ENCODE data around the gene C12orf42. TPM values are rescaled to one million over a fixed set of nuclear protein-coding genes. Genes with fewer than 3 reads are reported as not detected.
"Not testable (repeated sequence)": the region's sequence is repeated elsewhere in the genome, so short reads cannot be mapped to it uniquely, and the experiment has no call there.

The C12orf42 gene
- total and polyA plus RNA-seq, 4 donors, result 0.17 to 0.47 TPM; not detected in 2

- H3K27me3 ChIP-seq (ENCODE audit: control insufficient read depth, insufficient read depth, low read length), result no peaks in the 10 kb centered on the region
- H3K9me3 ChIP-seq (ENCODE audit: control insufficient read depth, insufficient read depth, low read length), result no peaks in the 10 kb centered on the region
- no peak overlapping the region for H3K4me3 ChIP-seq (ENCODE audit: low read depth, low read length)
- DNase-seq (ENCODE audit: low read depth in 4 of 6, low spot score in 6 of 6), result no peak
- no peaks in the 10 kb centered on the region for H3K4me1 ChIP-seq (ENCODE audit: control insufficient read depth, insufficient read depth, low read length)
- 100% methylated on average over 1 of the region's 2 CpGs for WGBS (ENCODE audit: insufficient coverage)
- no peak overlapping the region for H3K27ac ChIP-seq (ENCODE audit: low read depth, low read length)
- no peaks in the 10 kb centered on the region for H3K36me3 ChIP-seq (ENCODE audit: control insufficient read depth, insufficient read depth, low read length)
These were observed 63.8 kb downstream of the C12orf42 start for GRCh38 chr12:103431950-103432349.

DNA sequence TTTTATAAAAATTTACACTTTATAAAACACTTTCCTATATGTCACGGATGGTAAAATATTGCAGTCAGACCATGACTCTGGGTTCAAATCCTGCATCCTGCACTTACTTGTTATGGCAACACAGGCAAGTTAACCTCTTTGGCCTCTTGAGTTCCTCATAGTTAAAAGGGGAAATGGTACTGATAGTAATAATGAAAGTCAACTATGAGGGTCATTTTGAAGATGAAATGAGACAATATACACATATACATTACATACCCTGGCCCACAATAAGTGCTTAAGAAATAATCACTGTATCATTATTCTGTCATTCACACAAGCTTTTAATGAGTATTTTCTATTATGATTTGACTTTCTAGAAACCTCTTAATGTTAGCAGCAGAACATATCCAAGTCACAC lies 64.4 kb downstream of the C12orf42 start:
- DNase-seq (ENCODE audit: low read depth in 4 of 6, low spot score in 6 of 6), result no peak
- H3K4me3 ChIP-seq (ENCODE audit: low read depth, low read length), result no peak overlapping the region
- H3K9me3 ChIP-seq (ENCODE audit: control insufficient read depth, insufficient read depth, low read length), result no peaks in the 10 kb centered on the region
- no CpG with 5 or more reads among the region's 1 CpG for WGBS (ENCODE audit: insufficient coverage)
- H3K36me3 ChIP-seq (ENCODE audit: control insufficient read depth, insufficient read depth, low read length), result no peaks in the 10 kb centered on the region
- no peaks in the 10 kb centered on the region for H3K4me1 ChIP-seq (ENCODE audit: control insufficient read depth, insufficient read depth, low read length)
- H3K27me3 ChIP-seq (ENCODE audit: control insufficient read depth, insufficient read depth, low read length), result no peaks in the 10 kb centered on the region
- no peak overlapping the region for H3K27ac ChIP-seq (ENCODE audit: low read depth, low read length)

GRCh38 chr12:103425674-103426073 lies 70.1 kb downstream of the C12orf42 start:
- DNase-seq (ENCODE audit: low read depth in 4 of 6, low spot score in 6 of 6); H3K9me3 ChIP-seq (ENCODE audit: control insufficient read depth, insufficient read depth, low read length); H3K4me1 ChIP-seq (ENCODE audit: control insufficient read depth, insufficient read depth, low read length); H3K36me3 ChIP-seq (ENCODE audit: control insufficient read depth, insufficient read depth, low read length); H3K27me3 ChIP-seq (ENCODE audit: control insufficient read depth, insufficient read depth, low read length); H3K27ac ChIP-seq (ENCODE audit: low read depth, low read length); H3K4me3 ChIP-seq (ENCODE audit: low read depth, low read length): not testable (repeated sequence)
- no CpG with 5 or more reads among the region's 6 CpGs for WGBS (ENCODE audit: insufficient coverage)

DNA sequence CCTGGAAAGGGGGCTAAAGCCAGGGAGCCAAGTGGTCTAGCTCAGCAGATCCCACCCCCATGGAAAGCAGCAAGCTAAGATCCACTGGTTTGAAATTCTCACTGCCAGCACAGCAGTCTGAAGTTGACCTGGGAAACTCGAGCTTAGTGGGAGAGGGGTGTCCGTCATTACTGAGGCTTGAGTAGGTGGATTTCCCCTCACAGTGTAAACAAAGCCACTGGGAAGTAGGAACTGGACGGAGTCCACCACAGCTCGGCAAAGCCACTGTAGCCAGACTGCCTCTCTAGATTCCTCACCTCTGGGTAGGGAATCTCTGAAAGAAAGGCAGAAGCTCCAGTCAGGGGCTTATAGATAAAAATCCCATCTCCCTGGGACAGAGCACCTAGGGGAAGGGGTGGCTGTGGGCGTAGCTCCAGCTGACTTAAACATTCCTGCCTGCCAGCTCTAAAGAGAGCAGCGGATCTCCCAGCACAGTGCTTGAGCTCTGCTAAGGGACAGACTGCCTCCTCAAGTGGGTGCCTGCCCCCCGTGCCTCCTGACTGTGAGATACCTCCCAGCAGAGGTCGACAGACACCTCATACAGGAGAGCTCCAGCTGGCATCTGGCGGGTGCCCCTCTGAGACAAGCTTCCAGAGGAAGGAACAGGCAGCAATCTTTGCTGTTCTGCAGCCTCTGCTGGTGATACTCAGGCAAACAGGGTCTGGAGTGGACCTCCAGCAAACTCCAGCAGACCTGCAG lies 70.8 kb downstream of the C12orf42 start:
- H3K27me3 ChIP-seq (ENCODE audit: control insufficient read depth, insufficient read depth, low read length); H3K27ac ChIP-seq (ENCODE audit: low read depth, low read length); H3K9me3 ChIP-seq (ENCODE audit: control insufficient read depth, insufficient read depth, low read length); H3K4me1 ChIP-seq (ENCODE audit: control insufficient read depth, insufficient read depth, low read length); H3K36me3 ChIP-seq (ENCODE audit: control insufficient read depth, insufficient read depth, low read length); H3K4me3 ChIP-seq (ENCODE audit: low read depth, low read length); DNase-seq (ENCODE audit: low read depth in 4 of 6, low spot score in 6 of 6): not testable (repeated sequence)
- 88% methylated on average over 7 of the region's 9 CpGs for WGBS (ENCODE audit: insufficient coverage)

DNA sequence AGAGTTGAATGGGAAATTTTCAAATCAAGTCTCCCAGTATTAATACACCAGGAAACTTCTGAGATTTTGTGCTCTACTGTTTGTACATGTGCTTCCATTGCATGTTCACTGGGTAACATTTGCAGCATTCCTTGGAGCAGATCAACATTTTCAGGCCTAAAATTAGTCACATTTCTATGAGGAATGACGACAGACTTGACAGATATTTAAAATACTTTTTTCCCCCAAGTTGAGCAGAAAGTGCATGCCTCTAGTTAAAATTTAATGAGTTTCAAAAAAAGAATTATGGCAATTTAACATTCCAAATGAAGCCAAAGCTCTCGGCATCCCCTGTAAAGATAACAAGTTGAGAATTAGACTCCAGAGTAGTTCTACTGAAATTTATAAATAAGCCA lies 72.3 kb downstream of the C12orf42 start:
- Histone ChIP-seq H3K4me1 (ENCODE audit: control insufficient read depth, insufficient read depth, low read length) (peaks cover 4% of the 10 kb centered on the region), H3K4me3 (ENCODE audit: low read depth, low read length) (no peak overlapping the region), H3K9me3 (ENCODE audit: control insufficient read depth, insufficient read depth, low read length) (no peaks in the 10 kb centered on the region), H3K36me3 (ENCODE audit: control insufficient read depth, insufficient read depth, low read length) (no peaks in the 10 kb centered on the region), H3K27ac (ENCODE audit: low read depth, low read length) (no peak overlapping the region), H3K27me3 (ENCODE audit: control insufficient read depth, insufficient read depth, low read length) (no peaks in the 10 kb centered on the region)
- peak in 1 of 6 donors; percentile 72 for DNase-seq (ENCODE audit: low read depth in 4 of 6, low spot score in 6 of 6)
- WGBS (ENCODE audit: insufficient coverage), result no CpG with 5 or more reads among the region's 2 CpGs

DNA sequence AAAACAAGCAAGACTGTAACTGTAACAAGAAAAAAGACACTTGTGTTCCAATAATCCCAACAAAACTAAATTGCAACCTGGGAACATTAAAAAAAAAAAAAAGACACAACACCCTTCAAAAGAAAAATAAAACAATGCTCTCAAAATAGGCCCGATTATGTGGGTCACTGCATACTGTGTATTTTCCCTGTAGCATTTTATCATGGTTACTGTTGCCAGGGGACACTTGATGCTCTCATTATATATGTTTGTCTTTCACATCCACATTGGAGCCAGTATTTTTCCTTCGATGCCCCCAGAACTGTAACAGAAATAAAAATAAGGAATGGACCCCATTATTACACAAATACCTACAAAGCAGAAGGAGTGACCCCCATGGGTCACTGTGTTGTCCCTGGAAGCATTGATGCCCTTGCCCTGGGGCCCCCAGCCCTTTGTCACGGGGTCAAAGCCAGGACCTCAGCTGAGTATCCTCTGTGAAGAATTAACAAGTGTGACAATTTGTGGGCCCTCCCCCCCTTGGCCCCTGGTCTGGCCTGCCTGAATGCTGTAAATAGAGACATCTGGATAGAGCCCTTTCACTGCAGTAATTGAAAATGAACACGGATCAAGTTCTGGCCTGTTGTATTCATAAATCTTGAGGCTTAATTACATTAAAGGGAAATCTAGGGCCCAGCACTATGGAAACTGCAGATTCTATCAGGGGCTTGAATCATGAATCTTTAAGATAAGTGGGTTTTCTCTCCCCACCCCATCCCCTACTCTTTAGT lies 72.8 kb downstream of the C12orf42 start:
- Histone ChIP-seq H3K4me1 (ENCODE audit: control insufficient read depth, insufficient read depth, low read length) (peaks cover 4% of the 10 kb centered on the region), H3K27me3 (ENCODE audit: control insufficient read depth, insufficient read depth, low read length) (no peaks in the 10 kb centered on the region), H3K9me3 (ENCODE audit: control insufficient read depth, insufficient read depth, low read length) (no peaks in the 10 kb centered on the region), H3K4me3 (ENCODE audit: low read depth, low read length) (no peak overlapping the region), H3K36me3 (ENCODE audit: control insufficient read depth, insufficient read depth, low read length) (no peaks in the 10 kb centered on the region), H3K27ac (ENCODE audit: low read depth, low read length) (peak overlapping the region; percentile 3)
- DNase-seq (ENCODE audit: low read depth in 4 of 6, low spot score in 6 of 6), result peak in 2 of 6 donors; percentile 48 to 63
- WGBS (ENCODE audit: insufficient coverage), result 18% methylated on average over 2 of the region's 4 CpGs

DNA sequence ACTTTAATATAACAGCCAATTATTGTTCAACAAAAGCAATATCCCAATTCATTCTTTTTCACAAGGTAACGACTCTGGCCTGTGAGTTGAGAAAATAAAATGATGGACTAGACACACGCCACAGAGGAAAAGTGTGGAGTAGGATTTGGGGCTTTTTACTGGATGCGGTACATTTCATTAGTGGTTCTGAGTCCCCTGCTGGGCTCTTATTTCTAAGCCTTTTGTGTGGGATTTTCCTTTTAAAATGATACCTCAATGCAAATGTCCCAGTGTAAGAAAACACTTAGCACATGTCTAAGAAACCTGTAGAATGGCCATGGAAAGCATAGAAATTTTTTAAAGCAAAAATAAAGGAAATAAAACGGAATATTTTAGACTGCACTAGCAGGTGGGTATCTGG lies 73.4 kb downstream of the C12orf42 start:
- no CpG with 5 or more reads among the region's 4 CpGs for WGBS (ENCODE audit: insufficient coverage)
- peak in 2 of 6 donors; percentile 10 to 11 for DNase-seq (ENCODE audit: low read depth in 4 of 6, low spot score in 6 of 6)
- no peak overlapping the region for H3K27ac ChIP-seq (ENCODE audit: low read depth, low read length)
- no peaks in the 10 kb centered on the region for H3K9me3 ChIP-seq (ENCODE audit: control insufficient read depth, insufficient read depth, low read length)
- peaks cover 4% of the 10 kb centered on the region for H3K4me1 ChIP-seq (ENCODE audit: control insufficient read depth, insufficient read depth, low read length)
- no peaks in the 10 kb centered on the region for H3K36me3 ChIP-seq (ENCODE audit: control insufficient read depth, insufficient read depth, low read length)
- no peak overlapping the region for H3K4me3 ChIP-seq (ENCODE audit: low read depth, low read length)
- H3K27me3 ChIP-seq (ENCODE audit: control insufficient read depth, insufficient read depth, low read length), result no peaks in the 10 kb centered on the region

DNA sequence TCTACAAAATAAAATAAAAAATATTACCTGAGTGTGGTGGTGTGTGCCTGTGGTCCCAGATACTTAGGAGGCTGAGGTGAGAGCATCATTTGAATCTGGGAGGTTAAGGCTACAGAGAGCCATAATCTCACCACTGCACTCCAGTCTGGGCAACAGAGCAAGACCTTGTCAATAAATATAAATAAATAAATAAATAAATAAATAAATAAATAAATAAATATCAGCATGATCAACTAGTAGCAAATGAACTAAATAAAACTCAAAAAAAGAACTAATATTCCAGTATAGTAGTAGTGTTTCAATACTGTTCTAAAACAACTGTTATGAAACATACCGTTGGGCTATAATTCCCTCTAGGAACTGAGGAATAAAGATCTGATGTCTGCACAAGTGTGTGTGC lies 74.4 kb downstream of the C12orf42 start:
- no peak for DNase-seq (ENCODE audit: low read depth in 4 of 6, low spot score in 6 of 6)
- WGBS (ENCODE audit: insufficient coverage), result no CpG with 5 or more reads among the region's 1 CpG
- peaks cover 4% of the 10 kb centered on the region for H3K4me1 ChIP-seq (ENCODE audit: control insufficient read depth, insufficient read depth, low read length)
- no peaks in the 10 kb centered on the region for H3K36me3 ChIP-seq (ENCODE audit: control insufficient read depth, insufficient read depth, low read length)
- H3K27ac ChIP-seq (ENCODE audit: low read depth, low read length), result no peak overlapping the region
- no peak overlapping the region for H3K4me3 ChIP-seq (ENCODE audit: low read depth, low read length)
- H3K9me3 ChIP-seq (ENCODE audit: control insufficient read depth, insufficient read depth, low read length), result no peaks in the 10 kb centered on the region
- no peaks in the 10 kb centered on the region for H3K27me3 ChIP-seq (ENCODE audit: control insufficient read depth, insufficient read depth, low read length)

DNA sequence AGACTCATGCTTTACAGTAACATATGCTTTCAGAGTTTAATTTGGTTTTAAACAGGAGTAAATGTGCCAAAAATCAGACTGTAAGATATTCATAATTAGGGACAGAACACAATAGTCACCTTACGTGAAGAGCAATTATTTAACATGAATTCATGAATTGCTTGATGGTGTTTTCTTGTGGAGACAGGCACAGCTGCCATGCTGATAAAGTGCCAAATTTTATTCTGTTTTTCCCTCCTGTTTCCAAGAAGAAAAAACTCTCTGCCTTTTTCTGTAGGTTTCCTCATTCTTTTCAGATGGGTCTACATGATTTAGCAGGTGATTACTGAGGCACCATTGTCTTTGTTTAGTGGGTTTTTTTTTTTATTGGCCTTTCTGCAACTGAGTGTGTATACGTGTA lies 80.1 kb downstream of the C12orf42 start:
- DNase-seq (ENCODE audit: low read depth in 4 of 6, low spot score in 6 of 6), result peak in 2 of 6 donors; percentile 6 to 89
- H3K4me3 ChIP-seq (ENCODE audit: low read depth, low read length), result no peak overlapping the region
- no peaks in the 10 kb centered on the region for H3K4me1 ChIP-seq (ENCODE audit: control insufficient read depth, insufficient read depth, low read length)
- H3K27ac ChIP-seq (ENCODE audit: low read depth, low read length), result no peak overlapping the region
- H3K27me3 ChIP-seq (ENCODE audit: control insufficient read depth, insufficient read depth, low read length), result no peaks in the 10 kb centered on the region
- H3K9me3 ChIP-seq (ENCODE audit: control insufficient read depth, insufficient read depth, low read length), result no peaks in the 10 kb centered on the region
- H3K36me3 ChIP-seq (ENCODE audit: control insufficient read depth, insufficient read depth, low read length), result no peaks in the 10 kb centered on the region
- no CpG with 5 or more reads among the region's 2 CpGs for WGBS (ENCODE audit: insufficient coverage)

DNA sequence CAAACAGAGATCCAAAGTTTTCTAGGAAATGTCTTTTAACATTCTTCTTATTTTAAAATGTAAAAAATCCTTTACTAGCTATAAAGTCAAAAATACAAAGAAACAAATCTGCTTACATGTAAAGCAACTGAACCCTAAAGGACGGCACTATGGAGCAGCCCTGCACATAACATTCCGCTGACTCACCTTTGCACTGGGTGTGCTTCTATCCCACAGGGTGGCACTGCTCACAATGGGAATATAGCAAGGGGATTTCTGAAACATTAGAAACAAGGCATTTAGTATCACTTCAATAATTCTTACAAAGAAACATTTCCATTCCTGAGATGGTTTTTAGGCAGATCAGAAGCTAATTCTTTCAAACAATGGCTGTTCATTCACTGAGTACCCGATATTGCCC lies 94.3 kb downstream of the C12orf42 start:
- Histone ChIP-seq H3K27ac (ENCODE audit: low read depth, low read length) (no peak overlapping the region), H3K27me3 (ENCODE audit: control insufficient read depth, insufficient read depth, low read length) (no peaks in the 10 kb centered on the region), H3K9me3 (ENCODE audit: control insufficient read depth, insufficient read depth, low read length) (no peaks in the 10 kb centered on the region), H3K4me3 (ENCODE audit: low read depth, low read length) (no peak overlapping the region), H3K4me1 (ENCODE audit: control insufficient read depth, insufficient read depth, low read length) (no peaks in the 10 kb centered on the region), H3K36me3 (ENCODE audit: control insufficient read depth, insufficient read depth, low read length) (no peaks in the 10 kb centered on the region)
- 71% methylated on average over 3 of the region's 3 CpGs for WGBS (ENCODE audit: insufficient coverage)
- DNase-seq (ENCODE audit: low read depth in 4 of 6, low spot score in 6 of 6), result no peak
